Measurements from ENCODE around the gene PRIMPOL. TPM values are rescaled to one million over a fixed set of nuclear protein-coding genes. Genes with fewer than 3 reads are reported as not detected.

Gene PRIMPOL
- total and polyA plus RNA-seq, 9 of the 15 experiments (the other 6 are each of a cell fraction or from before 2014, with no cell fraction given) = 11.0 to 32.0 (median 16.1) TPM

- Histone ChIP-seq H4K20me1 (replicated peaks; ENCODE audit: control insufficient read depth, insufficient read depth, low read length) (no peaks in the 10 kb centered on the region), H3K4me1 (replicated peaks in 1 of 2; ENCODE audit: control insufficient read depth in 2 of 2, insufficient read depth in 2 of 2, low read length in 2 of 2) (peaks cover 0 to 6% of the 10 kb centered on the region in 2 experiments; a peak in 2 of 5 replicates), H3K4me2 (ENCODE audit: insufficient read depth, low read length) (no peak overlapping the region), H3K79me2 (ENCODE audit: control insufficient read depth, insufficient read depth, low read length) (no peaks in the 10 kb centered on the region), H3K9me1 (ENCODE audit: control insufficient read depth, insufficient read depth, low read length) (no peaks in the 10 kb centered on the region), H3K27me3 (ENCODE audit: control insufficient read depth in 2 of 2, insufficient read depth in 2 of 2, low read length in 2 of 2) (no peaks in the 10 kb centered on the region), H3K4me3 (no peak overlapping the region), H3K9me3 (replicated peaks; ENCODE audit: control insufficient read depth, insufficient read depth, low read depth, low read length) (no peaks in the 10 kb centered on the region), H3K36me3 (ENCODE audit: control insufficient read depth, insufficient read depth, low read length) (peaks cover 24% of the 10 kb centered on the region), H3K9ac (ENCODE audit: insufficient read depth in 1 of 2, low read depth in 2 of 2, low read length in 2 of 2) (no peak overlapping the region), H3K27ac (ENCODE audit: extremely low read depth, low read depth, low read length) (no peak overlapping the region), H2AFZ (ENCODE audit: low read depth, low read length) (no peak overlapping the region)
- DNase-seq (ENCODE audit: extremely low read depth in 1 of 4, low spot score in 3 of 4) = no peak
- no TSS peak for BruUV-seq (replicated peaks)
- FAIRE-seq = no peak
- ATAC-seq = no peak
- WGBS (ENCODE audit: insufficient coverage, low coverage, missing lambda C conversion rate) = 79% methylated on average over 7 of the region's 7 CpGs
- intact Hi-C loops (cut with micrococcal nuclease) (no loop called here), in situ Hi-C loops (cut with MboI) (no loop called here)
- ChIA-PET CTCF (ENCODE audit: low intra/inter-chr PET ratio) (no interaction called here), POLR2A (interaction anchor here (0.6 to 0.8 kb wide), 3 partner anchors 31 to 337 kb away, joined by 3 to 4 read pairs (median 3); no protein-coding TSS in a partner anchor)
- TF ChIP-seq RBM14 (IDR thresholded peaks at IDR 0.05; ENCODE audit: borderline replicate concordance, insufficient read depth, low read depth, low read length) (no peak), SREBF1 (IDR thresholded peaks at IDR 0.05; ENCODE audit: borderline replicate concordance, low read depth, low read length) (no peak), CREB1 (IDR thresholded peaks at IDR 0.05) (no peak), CREB1 (CRISPR knock-in tag; IDR thresholded peaks at IDR 0.05) (no peak), ZNF609 (CRISPR knock-in tag; IDR thresholded peaks at IDR 0.05; ENCODE audit: borderline replicate concordance) (no peak)
These were observed 24.5 kb upstream of the PRIMPOL start for GRCh38 chr4:184624972-184625554.

Data from K562 (cell line).